ENCODE results near the gene PRM1. TPM values are rescaled to one million over a fixed set of nuclear protein-coding genes. Genes with fewer than 3 reads are reported as not detected.

The PRM1 gene
- total and polyA plus RNA-seq, 2 of the 8 experiments (the other 6 are each of a cell fraction or from before 2014, with no cell fraction given): 0.54 to 0.82 TPM

GRCh38 chr16:11258553-11259492 is 22.3 kb downstream of the PRM1 start (continued):
- no peak for TF ChIP-seq TBP (IDR thresholded peaks at IDR 0.05; ENCODE audit: low read depth, low read length)
- no peak for TF ChIP-seq SP2 (IDR thresholded peaks at IDR 0.05; ENCODE audit: low read length)
- no peak for TF ChIP-seq MAFK (IDR thresholded peaks at IDR 0.05; ENCODE audit: low read depth, low read length)
- no peak for TF ChIP-seq TCF12 (IDR thresholded peaks at IDR 0.05; ENCODE audit: low read depth, low read length)
- no peak for TF ChIP-seq CHD2 (IDR thresholded peaks at IDR 0.05; ENCODE audit: low read length)
- no peak for TF ChIP-seq SRF (IDR thresholded peaks at IDR 0.05; ENCODE audit: low read depth, low read length)
- no peak for TF ChIP-seq EGR1 (IDR thresholded peaks at IDR 0.05; ENCODE audit: borderline replicate concordance, low read depth, low read length)
- no peak for TF ChIP-seq ATF3 (IDR thresholded peaks at IDR 0.05; ENCODE audit: insufficient read depth, low read depth, low read length)
- no peak for TF ChIP-seq GABPA (IDR thresholded peaks at IDR 0.05; ENCODE audit: borderline replicate concordance, insufficient read depth, low read length)
- TF ChIP-seq EP300 (IDR thresholded peaks at IDR 0.05; ENCODE audit: borderline replicate concordance in 1 of 2, low read depth in 2 of 2, low read length in 2 of 2): no peak

Data from H1 (cell line).